Activated effector memory CD4-positive, alpha-beta T cell treated with anti-CD3 and anti-CD28 coated beads, Interleukin-2, amount 50 U/mL, for 16 hours (primary cell): ENCODE measurements around the gene RPL29.

Source experiments
- DNase-seq: peaks from one replicate; pipeline ENCODE4 v3.0.0-alpha.2; 2020

Gene RPL29

DNA sequence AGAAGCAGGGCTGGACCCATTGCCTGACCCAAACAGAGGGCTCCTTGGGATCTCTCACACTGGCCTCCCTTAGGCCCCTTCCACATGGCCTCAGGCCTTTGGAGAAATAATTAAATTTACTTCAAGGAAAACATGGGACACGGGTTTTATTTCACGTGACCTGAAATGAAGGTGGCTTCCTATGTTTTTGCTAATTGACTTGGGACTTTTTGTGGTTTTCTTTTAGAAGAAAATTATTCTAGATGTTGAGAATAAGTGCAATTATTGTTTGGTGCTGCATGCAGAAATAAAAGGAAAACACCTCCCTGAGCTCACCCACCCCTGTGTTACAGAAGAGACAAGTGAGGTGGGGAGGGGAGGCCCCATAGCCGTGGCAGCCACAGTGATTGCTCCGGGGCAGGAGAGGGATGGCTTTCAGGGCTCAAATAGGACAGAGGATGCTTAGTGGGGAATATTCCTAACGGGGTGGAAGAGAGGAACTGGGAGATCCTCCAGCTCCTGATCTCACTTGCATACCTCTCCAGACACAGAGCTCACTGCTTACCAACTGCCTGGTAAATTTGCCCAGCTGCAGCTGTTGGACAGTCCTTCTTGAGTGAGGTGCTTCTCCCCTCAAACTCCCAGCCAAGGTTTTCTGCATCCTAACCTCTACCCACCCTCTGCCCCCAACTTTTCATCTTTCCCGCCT, 29.2 kb upstream of the RPL29 start:
- no peak for DNase-seq

DNA sequence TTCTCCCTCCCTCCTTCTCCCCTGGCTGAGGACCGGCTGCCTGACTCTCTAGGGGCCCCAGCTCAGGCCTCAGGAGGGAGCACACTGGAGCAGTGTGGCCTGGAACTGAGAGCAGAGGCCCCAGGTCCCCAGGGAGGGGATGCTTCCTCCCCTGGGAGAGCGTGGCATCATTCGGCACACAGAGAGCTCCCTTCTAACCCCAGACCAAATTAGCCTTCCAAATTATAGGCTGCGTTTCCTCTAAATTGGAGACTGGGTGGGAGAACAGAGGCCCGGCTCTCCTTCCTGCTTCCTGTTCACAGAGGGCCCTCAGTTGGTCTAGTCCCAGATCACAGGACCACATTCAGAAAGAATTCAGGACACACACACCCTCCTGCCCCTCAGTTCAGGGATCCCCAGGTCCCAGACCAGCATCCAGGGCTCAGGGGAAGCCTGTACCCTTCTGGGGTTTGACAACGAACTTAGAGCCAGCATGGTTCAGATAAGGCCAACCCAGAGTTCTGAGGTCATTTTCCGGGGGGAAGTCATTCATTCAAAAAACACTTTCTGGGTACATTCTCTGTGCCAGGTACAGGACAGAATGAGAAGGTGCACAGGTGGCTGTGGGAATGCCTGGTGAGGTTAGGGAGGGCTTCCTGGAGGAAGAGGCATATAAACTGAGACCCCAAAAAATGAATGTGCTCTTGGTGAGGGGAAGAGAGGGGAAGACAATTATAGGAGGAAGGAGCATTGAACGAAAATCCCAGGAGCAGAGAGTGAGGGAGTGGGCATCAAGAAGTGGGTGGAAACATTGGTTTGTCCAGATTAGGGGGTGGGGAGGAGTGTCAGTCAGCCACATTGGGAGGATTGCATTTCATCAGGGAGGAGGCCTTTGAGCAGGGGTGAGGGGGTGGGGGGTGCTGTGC, 28.4 kb upstream of the RPL29 start:
- DNase-seq: no peak

DNA sequence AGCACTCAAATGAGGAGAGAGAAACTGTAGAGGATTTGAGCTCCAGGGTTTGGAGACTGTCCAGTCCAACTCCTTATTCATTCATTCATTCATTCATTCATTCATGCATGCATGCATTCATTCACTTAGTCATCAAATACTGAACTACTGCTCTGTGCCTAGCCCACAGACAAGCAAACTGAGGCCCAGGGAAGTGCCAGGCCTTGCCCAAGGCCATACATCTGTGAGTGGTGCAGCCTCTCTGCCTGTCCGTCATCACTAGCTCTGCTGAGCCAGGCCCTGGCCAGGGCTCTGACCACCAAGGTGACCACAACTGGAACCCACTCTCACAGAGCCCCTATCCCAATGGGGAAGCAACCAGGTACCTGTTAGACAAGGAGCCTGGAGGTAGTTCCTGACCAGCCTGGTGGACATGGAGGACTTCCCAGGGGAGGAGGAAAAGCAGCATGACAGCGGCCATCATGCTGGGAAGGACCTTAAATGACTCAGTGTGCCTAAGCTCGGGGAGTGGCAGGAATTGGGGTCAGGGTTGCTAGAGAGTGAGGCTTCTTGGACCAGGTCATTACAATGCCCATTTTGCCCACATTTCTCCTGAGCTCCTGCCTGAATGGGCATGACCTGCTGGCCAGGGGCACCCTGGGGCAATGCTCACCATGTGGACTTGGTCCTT, 27.5 kb upstream of the RPL29 start:
- DNase-seq: no peak

DNA sequence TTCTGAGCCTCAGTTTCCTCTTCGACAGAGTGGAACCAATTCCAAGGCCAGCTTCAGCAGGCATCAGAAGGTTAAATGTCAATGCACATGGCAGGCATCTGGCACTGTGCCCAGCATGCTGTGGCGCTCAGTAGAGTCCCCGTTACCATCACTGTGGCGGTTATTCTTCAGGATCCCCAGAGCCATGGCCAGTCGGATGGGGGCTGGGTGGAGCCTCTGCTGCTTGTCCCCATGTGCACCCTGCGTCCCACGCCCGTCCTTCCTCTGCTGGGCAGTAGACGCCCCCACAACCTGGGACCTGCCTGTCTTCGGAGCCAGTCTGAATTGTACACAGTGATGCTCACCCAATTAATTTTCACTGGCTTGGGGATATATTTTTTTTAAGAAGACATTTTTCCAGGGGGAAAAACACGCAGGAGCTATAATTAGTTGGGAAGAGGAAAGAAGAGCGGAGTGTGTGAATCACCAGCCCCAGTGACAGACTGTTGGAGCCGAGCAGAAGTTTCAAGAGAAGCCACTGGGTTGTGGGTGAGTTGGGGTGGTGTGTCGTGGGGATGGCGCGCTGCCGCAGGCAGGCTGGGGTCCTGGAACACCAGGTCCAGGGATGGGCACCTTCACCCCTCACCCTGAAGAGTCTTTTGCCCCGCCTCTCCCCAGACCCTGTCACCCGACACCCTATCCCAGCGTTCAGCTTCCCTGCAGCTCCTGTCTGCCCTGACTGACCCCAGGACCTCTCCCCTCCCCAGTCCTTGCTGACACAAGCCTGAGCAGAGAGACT, 26.8 kb upstream of the RPL29 start:
- no peak for DNase-seq

DNA sequence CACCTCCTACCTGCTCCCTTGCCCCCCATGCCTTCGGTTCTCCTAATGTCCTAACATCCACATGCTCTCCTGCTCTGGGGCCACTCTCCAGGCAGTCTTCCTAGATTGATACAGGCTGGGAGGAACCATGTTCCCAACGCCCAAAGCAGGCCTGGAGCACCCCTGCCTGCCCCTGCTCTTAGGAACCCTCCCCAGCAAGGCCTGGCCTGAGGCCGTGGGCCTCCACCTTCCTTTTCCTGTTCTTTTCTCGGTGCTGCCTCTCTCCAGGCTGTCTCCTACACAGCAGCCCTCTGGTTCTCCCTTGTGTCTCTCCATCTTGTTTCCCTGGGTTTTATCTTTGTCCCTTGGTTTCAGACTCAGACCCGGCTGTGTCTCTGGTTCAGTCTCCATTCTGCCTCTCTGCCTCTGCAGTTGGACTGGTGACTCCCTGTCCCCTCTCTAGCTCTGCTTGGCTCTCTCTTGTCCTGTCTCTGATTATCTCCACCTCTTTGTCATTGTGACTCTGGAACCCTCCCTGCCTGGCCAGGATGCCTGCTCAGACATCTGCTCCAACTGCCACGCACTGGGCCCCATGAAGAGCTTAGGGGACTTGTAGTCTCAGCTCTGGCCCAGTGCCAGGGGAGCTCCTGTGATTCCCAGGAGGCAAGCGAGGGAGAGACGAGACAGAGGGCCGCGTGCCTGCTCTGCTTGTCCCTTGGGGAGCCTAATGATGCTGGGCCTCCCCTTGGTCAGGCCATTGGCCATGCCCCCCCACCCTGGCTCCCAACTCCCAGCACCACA, 26.0 kb upstream of the RPL29 start:
- DNase-seq: no peak

DNA sequence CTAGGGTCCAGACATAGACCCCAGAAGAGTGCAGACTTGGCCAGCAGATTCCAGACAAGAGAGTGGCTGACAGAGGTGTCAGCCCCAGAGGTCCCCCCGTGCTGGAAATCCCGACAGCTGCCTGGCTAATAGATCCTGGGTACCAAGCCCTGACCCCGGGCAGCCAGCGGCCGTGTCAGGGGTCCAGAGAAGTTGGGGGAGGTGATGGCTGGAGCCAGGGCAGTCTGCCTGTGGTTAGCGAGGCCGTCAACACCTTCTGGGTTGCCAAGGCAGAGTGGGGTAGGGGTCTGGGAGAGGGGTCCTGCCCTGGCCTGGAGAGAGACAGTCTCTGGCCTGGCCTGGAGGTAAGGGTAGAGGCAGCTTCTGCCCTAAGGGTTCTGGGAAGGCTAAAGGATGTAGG, 25.1 kb upstream of the RPL29 start:
- DNase-seq: no peak

DNA sequence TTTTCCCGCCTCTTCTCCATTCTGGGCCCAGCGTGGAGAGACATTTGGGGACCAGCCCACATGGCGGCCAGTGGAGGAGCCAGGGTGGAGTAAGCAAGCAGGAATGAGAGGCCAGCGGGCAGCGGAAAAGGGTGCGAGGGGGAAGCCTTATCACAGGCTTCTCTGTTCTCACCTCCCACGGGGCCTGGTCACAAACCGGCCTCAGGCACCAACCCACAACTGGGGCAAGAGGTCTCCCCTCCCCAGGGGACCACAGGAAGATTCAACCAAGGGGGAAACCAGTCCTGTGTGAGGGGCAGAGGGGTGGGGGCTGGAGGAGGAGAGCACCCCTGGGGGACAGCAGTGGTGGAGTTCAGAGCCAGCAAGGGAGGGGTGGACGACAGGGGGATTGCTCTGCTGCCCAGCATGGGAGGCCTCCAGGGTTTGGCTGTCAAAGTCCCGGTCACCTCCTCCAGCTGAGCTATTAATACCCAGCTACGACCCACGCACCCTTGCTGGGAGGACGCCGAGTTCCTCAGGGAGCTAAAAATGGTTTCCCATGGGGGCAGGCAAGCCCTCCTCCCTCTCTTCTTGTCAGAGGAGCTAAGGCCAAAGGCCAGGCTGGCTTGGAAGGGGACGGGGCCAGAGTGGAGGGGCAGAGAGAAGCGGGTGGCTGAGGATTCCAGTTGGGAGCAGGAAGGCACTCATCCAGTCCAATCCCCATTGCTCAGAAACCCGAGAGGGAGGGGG, 23.8 kb upstream of the RPL29 start:
- no peak for DNase-seq

DNA sequence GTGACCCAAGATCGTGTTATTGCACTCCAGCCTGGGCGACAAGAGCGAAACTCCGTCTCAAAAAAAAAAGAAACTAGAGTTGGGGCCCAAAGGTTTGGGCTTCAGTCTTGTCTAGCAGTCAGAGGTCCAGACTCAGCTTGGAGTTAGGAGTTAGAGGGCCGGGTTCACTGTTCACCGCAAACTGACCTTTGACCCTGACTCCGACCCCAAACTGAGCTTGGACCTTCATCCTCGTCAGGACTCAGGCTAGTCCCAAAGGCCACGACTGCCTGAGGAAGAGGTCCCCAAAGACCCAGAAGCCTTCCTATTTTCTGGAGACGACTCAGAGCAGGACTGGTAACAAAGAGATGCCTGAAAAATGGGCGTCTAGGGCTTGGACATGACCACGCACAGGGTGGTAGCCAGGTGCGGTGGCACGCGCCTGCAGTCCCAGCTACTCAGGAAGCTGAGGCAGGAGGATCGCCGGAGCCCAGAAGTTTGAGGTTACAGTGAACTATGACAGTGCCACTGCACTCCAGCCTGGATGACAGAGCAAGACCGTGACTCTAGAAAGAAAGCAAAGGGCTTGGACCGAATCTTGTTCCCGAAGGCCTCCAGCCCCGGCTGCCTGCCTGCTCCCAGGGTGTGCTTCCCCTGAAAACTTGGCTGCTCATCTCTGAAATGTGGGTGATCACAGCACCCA, 22.8 kb upstream of the RPL29 start:
- DNase-seq: no peak

DNA sequence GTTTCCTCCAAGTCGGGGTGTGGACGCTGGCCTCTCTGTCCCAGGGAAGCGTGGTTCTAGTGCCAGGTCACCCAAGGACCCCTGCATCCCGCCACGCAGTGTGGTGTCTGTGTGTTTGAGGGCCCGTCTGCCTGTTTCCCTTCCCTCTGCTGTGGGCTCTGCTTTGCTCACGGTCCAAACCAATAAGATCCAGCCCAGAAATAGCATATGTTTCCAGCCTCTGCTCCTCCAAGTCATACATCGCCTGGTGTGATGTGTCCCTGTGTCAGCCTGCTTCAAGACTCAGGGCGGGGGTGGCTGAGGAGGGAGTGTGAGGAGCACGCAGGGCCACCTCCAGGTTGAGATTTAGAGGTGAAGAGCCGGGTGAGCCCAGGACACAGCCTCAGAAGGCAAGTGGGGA, 21.9 kb upstream of the RPL29 start:
- no peak for DNase-seq

DNA sequence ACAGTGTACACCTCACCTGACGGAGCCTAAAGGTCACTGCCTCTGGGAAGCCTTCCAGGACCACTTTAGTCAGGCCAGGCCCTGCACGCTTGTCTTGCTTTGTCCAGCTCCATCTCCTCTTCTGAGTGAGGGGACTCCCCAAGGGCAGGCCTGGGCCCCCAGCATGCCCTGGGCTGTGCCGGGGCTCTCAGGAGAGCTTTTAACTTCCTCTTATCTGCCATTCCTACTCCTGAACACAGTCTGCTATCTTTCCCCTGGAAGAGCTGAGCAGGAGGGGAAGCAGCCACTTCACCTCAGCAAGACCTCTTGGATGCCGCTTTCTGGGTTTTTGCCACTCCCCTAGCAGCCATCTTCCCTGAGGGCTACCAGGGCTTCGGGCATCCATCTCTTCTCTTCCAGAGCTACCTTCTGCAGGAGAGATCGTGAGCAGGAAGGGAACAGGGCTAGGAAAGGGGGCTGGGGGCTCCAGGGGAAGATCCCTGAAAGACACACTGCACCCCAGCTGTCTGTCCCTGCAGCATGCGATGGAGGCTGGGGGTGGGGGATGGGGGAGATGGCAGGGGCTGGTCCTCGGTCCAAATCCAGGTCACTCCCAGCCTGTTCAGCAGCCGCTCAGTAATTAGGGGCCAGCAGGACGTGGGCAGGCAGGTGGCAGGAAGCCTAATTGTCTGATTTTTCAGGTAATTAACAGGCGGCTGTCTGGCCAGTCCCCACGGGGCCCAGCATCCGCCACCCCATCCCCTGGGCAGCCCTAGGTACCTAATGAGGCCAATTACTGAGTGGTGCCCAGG, 19.9 kb upstream of the RPL29 start:
- DNase-seq: no peak

DNA sequence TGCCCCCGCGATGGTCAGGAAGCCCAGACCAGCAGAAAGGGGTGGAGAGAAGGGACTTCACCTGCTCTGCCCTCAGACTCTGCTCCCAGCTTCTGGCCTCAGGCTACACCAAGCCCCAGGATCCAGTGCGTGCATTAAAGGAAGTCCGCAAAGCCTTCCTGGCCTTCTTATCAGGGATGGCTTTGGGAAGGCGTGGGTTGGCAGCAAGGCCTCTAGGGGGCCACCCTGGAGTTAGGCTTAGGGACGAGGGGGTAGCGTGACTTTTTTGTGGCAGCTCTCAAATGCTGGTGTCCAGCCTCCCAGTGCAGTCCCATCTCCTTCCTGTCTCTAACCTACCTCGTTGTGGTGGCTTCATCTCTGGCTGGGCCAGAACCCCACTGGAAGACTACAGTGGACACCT, 18.9 kb upstream of the RPL29 start:
- DNase-seq: no peak

DNA sequence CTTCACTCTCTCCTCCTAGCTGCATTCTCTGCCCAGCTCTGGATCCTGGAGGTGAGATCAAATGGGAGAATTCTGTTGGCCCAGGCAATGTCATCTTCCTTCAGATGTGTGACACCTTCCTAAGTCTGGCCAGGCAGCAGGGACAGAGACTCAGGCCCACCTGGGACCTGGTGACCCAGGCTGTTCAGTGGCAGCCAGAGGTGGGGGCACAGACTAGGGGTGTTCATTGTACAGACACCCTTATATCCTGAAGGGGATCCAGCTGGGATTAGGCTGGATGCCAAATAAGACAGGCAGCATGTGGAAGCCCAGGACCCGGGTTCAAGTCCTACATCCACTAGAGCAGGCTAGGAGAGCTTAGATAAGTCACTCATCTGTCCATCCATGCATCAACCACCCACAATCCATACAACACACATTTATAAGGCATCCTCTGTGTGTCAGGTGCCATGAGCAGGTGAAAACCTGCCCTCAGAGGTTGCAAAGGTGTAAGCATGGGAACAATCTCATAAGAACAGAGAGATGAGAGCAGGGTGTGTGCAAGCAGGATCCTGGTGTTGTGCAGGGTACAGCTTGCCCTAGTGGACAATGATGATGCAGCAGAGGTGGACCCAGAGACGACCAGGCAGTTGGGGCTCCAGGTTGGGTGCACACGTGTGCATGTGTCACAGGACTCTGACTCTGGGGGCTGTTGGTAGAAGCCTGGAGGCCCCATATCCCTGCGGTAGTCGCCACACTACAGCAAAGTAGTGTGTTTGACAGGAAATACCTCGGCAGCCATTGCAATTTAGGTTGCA, 18.3 kb upstream of the RPL29 start:
- DNase-seq: no peak

DNA sequence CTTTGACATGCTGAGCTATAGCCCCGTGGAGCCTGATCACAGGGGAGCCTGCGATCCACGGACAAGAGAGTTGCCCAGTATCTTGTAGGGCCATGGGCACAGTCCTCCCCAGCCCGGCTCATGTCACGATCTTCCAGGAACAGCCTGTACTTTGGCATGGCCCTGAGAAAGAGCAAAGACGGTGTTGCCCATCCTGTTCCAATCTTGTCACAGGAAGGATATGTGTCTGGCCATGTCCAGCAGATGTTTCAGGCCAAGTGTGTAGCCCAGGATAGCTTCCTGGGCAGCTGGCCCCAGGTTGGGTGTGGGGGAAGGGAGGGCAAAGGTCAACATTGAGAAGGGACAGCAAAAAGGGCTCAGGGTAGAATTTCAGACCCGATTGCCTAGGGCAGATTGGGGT, 17.0 kb upstream of the RPL29 start:
- no peak for DNase-seq

DNA sequence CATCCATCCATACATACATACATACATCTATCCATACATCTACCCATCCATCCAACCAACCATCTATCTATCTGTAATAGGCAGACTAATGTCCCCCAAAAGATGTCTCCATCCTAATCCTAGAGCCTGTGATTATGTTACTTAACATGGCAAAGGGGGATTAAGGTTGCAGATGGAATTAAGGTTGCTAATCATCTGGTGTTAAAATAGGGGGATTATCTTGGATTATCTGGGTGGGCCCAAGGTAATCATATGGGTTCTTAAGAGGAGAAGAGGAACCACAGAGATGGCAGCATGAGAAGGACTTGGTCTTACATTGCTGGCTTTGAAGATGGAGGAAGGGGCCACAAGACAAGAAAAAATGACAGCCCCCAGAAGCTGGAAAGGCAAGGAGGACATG, 14.7 kb upstream of the RPL29 start:
- no peak for DNase-seq

DNA sequence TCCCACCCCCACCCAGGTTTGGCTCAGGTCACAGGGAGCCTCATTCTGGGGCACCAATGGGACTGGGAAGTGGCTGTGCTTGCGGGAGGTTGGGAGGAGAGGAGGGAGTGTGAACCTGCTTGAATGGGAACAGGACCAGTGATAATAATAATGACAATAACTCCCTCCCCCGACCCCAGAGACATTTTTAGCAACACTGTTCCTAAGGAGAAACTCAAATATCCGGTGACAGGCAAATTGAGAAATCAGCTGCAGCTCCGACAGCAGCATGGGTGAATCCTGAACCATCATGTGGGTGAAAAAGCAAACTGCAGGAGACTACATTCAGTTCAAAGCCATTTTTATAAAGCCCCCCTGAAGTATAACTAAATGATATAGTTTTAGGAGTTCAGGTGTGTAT, 11.6 kb upstream of the RPL29 start:
- no peak for DNase-seq

DNA sequence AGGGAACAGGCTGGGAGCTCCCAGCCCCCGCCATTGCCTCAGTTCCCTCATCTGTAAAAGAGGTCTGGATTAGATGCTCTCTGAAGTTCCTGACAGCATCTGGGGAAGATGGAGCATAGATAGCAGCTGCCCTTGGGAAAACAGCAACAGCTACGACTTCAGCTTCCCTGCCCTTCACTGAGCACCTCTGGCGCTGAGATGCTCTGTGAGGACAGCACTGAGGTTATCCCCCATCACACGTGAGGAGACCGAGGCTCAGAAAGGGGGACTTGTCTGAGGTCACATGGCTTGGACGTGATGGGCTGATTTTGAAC, 11.1 kb upstream of the RPL29 start:
- DNase-seq: no peak

DNA sequence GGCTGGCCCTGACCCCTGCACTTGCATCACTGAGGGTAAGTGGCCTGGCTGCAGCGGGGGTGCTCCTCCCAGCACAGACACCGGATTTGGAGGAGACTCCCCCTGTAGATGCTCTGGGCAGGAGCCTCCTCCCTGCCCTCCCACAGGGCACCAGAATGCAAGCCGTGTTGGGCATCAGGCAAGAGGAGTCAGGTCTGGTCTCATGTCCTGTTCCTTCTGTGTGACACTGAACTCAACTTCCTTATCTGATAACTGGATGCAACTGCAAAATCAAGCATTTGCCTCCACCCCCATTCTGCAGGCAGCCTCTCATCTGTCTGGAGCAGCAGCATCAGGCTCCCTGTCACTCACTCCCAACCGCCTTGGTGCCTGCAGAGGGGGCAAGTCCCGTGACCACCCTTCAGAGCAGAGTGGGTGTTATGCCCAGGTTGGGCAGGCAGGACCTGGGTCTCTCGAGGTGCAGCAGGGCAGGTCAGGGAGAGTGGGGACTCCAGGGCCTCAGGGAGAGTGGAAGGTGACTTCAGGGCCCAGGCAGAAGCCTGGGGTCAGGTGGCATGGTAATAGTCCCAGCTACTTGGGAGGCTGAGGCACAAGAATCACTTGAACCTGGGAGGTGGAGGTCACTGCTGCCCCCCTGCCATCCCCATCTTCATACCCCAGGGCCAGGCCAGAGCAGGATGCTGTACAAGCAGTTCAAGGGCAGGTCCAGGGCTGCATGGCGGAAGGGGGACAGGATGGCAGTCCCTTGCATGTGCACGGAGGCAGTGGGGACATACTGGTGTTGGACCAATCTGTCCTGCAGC, 10.5 kb upstream of the RPL29 start:
- no peak for DNase-seq

DNA sequence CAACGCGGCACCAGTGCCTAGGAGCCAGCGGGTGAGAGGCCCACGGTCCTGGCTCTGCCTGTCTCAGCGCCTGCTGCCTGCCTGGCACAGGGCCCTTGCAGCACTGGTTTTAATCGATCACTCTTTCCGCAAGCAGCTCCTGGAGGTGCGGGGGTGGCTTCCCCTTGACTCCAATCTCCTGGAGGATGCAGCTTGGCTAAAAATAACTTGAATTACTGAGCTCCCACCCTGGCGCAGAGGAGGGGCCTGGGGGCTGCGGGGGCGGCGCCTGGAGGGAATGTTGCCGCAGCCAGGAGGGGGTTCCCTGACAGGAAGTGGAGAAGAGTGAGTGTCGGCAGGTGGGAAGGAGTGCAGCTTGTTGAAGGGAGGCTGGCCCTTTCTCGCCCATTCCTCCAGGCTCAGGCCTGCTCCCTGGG, 9.9 kb upstream of the RPL29 start:
- no peak for DNase-seq
